Measurements from ENCODE around the gene CCSER2.

The CCSER2 gene

DNA sequence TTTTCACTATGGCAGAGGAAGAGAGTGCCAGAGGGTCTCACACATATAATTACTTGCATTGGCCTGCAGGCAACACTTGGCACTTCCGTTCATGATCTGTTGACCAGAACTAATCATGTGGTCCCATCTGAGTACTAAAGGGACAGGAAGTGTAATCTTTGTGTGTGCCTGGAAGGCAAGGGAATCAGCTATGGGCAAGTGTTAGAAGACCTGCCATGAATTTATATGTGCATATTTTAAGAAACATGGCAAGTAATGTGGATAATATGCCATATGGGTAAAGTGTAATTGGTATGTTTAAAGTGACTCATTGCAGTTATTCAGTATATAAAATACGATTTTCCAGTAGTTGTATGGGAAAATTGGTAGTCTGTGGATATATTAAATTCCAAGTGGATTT lies 46.1 kb downstream of the CCSER2 start:
- TF ChIP-seq, protein P1, sequence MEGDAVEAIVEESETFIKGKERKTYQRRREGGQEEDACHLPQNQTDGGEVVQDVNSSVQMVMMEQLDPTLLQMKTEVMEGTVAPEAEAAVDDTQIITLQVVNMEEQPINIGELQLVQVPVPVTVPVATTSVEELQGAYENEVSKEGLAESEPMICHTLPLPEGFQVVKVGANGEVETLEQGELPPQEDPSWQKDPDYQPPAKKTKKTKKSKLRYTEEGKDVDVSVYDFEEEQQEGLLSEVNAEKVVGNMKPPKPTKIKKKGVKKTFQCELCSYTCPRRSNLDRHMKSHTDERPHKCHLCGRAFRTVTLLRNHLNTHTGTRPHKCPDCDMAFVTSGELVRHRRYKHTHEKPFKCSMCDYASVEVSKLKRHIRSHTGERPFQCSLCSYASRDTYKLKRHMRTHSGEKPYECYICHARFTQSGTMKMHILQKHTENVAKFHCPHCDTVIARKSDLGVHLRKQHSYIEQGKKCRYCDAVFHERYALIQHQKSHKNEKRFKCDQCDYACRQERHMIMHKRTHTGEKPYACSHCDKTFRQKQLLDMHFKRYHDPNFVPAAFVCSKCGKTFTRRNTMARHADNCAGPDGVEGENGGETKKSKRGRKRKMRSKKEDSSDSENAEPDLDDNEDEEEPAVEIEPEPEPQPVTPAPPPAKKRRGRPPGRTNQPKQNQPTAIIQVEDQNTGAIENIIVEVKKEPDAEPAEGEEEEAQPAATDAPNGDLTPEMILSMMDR (IDR thresholded peaks at IDR 0.05; ENCODE audit: low read depth, low read length), result no peak
- H3K4me1 ChIP-seq, result no peaks in the 10 kb centered on the region
- H3K36me3 ChIP-seq, result peaks cover 12% of the 10 kb centered on the region
- DNase-seq, result no peak
- H3K27me3 ChIP-seq, result no peaks in the 10 kb centered on the region
- H3K4me3 ChIP-seq (ENCODE audit: low read depth, low read length), result no peak overlapping the region
- H3K9me3 ChIP-seq, result no peaks in the 10 kb centered on the region

DNA sequence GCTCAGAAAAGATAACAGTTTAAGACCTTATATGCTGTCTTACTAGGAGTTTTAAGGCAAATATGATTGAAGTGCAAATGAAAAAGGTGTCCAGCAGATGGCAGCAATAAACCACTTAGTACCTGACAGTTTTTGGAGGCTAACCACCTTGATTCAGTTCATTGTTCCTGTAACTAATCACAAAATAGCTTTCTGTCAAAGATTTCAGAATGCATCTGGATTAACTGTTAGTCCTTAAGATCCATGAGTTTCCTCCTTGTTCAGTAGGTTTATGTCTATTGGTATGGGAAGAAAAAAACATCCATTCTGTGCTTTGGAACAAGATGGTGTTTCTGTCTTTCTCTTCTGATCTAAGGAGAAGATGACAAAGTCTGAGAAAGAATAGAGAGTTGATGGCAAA lies 46.6 kb downstream of the CCSER2 start:
- H3K4me3 ChIP-seq (ENCODE audit: low read depth, low read length), result no peak overlapping the region
- no peaks in the 10 kb centered on the region for H3K9me3 ChIP-seq
- peak; percentile 23 for DNase-seq
- H3K27me3 ChIP-seq, result no peaks in the 10 kb centered on the region
- H3K4me1 ChIP-seq, result no peaks in the 10 kb centered on the region
- TF ChIP-seq, protein P1 (IDR thresholded peaks at IDR 0.05; ENCODE audit: low read depth, low read length), result peak; percentile 69
- peaks cover 12% of the 10 kb centered on the region for H3K36me3 ChIP-seq

DNA sequence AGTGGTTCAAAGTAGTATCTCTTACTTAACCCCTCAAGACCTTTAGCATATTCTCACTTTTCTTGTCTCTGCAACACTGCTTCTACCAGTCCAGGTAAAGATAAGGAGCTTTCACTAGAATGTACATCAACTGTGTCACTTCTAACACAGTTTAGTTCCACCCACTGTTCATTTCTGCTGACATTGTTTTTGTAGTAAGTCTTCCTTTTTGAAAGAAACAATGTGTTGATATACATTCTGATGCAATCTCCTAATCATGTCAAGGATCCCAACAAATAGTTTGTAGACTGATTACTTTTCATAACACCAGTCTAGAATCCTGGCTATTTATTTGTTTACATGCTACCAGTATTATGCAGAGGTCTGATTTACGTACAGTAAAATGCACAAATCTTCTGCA lies 47.5 kb downstream of the CCSER2 start:
- TF ChIP-seq, protein P1 (IDR thresholded peaks at IDR 0.05; ENCODE audit: low read depth, low read length), result no peak
- no peaks in the 10 kb centered on the region for H3K9me3 ChIP-seq
- DNase-seq, result no peak
- no peaks in the 10 kb centered on the region for H3K4me1 ChIP-seq
- no peak overlapping the region for H3K4me3 ChIP-seq (ENCODE audit: low read depth, low read length)
- peaks cover 12% of the 10 kb centered on the region for H3K36me3 ChIP-seq
- H3K27me3 ChIP-seq, result no peaks in the 10 kb centered on the region

GRCh38 chr10:84388148-84388547 lies 59.8 kb downstream of the CCSER2 start:
- H3K9me3 ChIP-seq, result no peaks in the 10 kb centered on the region
- TF ChIP-seq, protein P1 (IDR thresholded peaks at IDR 0.05; ENCODE audit: low read depth, low read length), result no peak
- H3K36me3 ChIP-seq, result no peaks in the 10 kb centered on the region

DNA sequence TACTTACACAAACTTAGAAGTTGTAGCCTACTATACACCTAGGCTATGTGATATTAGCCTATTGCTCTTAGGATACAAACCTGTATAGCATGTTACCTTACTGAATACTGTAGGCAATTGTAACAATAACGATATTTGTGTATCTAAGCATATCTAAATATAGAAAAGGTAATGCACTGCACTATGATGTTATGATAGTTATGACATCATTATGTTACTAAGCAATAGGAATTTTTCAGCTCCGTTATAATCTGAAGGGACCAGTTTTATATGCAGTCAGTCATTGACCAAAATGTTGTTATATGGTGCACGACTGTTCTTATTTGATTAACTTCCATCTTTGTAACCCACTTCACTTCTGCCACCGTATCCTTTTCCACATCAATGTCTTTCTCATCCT lies 62.0 kb downstream of the CCSER2 start:
- Histone ChIP-seq H3K4me3 (ENCODE audit: low read depth, low read length) (no peak overlapping the region), H3K27me3 (no peaks in the 10 kb centered on the region), H3K9me3 (no peaks in the 10 kb centered on the region), H3K36me3 (no peaks in the 10 kb centered on the region), H3K4me1 (no peaks in the 10 kb centered on the region)
- TF ChIP-seq, protein P1 (IDR thresholded peaks at IDR 0.05; ENCODE audit: low read depth, low read length), result no peak
- DNase-seq, result no peak

More at GRCh38 chr10:84388148-84388547, 59.8 kb downstream of the CCSER2 start:
- Histone ChIP-seq H3K4me1 (no peaks in the 10 kb centered on the region), H3K4me3 (ENCODE audit: low read depth, low read length) (no peak overlapping the region), H3K27me3 (no peaks in the 10 kb centered on the region)
- no peak for DNase-seq

GRCh38 chr10:84391326-84391725 lies 62.9 kb downstream of the CCSER2 start:
- H3K36me3 ChIP-seq, result no peaks in the 10 kb centered on the region
- H3K4me1 ChIP-seq, result no peaks in the 10 kb centered on the region
- no peak overlapping the region for H3K4me3 ChIP-seq (ENCODE audit: low read depth, low read length)
- no peak for DNase-seq
- H3K9me3 ChIP-seq, result no peaks in the 10 kb centered on the region
- TF ChIP-seq, protein P1 (IDR thresholded peaks at IDR 0.05; ENCODE audit: low read depth, low read length), result no peak
- H3K27me3 ChIP-seq, result no peaks in the 10 kb centered on the region

Data from BE2C (cell line).